ENCODE data around the gene USP54.

The USP54 gene

DNA sequence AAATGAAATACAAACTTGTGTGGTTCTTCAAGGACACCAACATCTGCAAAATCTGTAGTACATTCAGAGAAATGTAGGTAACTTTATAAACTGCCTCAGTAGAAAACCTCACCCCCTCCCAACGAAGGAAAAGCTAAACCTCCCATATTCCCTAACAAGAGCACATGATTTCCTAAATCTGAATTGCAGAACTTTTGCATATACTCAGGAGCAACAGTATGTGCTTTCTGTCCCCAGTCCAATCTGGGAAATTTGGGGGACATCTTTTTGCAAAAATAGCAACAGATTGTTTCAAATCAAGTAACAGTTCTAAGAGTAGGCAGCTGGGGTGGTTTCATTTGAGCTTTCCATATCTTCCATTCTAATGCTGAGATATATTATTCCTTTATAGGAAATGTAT is 142.0 kb downstream of the USP54 start:
- no peak for TF ChIP-seq CTCF (IDR thresholded peaks at IDR 0.05)

GRCh38 chr10:73448384-73448783 is 142.8 kb downstream of the USP54 start:
- TF ChIP-seq CTCF (IDR thresholded peaks at IDR 0.05) = no peak

Data from LNCAP (cell line).